GM19328 (cell line): ENCODE measurements around the gene OXER1.

Source experiments
- ATAC-seq: cut with Tn5 transposase; IDR thresholded peaks from one replicate; pipeline ENCODE4 v1.9.1; 2021; ENCODE audit warnings: mild to moderate bottlenecking, moderate library complexity; ENCODE audit not compliant: unreplicated experiment

Gene OXER1

DNA sequence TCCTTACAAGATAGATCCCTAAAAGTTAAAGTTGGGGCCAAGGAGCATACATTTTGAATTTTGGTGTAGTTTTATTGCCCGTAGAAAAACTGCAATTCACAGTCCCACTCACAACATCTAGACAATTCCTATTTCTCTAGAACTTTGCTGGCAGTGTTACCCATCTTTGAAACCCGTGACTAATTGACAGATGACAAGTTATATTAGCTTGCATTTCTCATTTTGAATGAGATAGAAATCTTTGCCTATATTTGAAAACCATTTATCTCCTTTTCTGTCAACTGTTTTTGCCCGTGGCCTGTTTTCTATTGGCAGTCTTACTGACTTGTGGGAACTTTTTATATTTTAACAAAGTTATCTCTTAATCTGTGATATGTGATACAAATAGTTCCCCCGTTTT, 50.0 kb downstream of the OXER1 start:
- no peak for ATAC-seq

DNA sequence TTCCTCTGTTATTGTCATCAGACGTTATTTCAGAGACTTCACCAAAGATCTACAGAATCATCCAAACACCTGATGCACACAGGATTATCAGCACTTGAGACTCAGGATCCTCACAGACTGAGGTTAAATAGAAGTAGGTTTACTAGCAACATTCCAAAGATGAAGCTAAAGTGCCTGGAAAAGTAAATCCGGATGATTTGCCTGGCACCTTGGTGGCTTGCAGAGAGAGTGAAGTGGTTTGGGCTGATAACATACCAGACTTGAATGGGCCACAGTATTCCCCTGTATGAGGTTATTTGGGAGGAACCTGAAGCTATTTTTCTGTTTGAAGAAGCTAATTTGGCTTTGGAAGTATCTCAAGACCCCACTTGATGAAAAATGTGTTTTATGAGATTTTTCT, 51.0 kb downstream of the OXER1 start:
- ATAC-seq: no peak
